CD14-positive monocyte (primary cell): ENCODE results near the gene OFD1. TPM values are rescaled to one million over a fixed set of nuclear protein-coding genes. Genes with fewer than 3 reads are reported as not detected.
A peak's percentile ranks its signal among the peaks of the same experiment; 100 is the strongest.

Experiments used
- DNase-seq, 3 donors: peaks; one replicate each; pipeline ENCODE4 v3.0.0-alpha.2; 2011 to 2022
- H2AFZ ChIP-seq: 2 replicates; pipeline ENCODE4 v1.6.0; 2012; ENCODE audit warnings: mild to moderate bottlenecking, low read depth, low read length, inconsistent platforms; ENCODE audit not compliant: insufficient read depth, poor library complexity, severe bottlenecking
- H3K27ac ChIP-seq, 2 donors: 1 replicate in 1 of 2; 2 replicates in 1 of 2; pipeline ENCODE4 v1.5.1; 2012 to 2013; ENCODE audit warnings: low read length in 2 of 2, control low read depth in 1 of 2, inconsistent platforms in 1 of 2, low read depth in 1 of 2, mild to moderate bottlenecking in 1 of 2
- H3K27me3 ChIP-seq, 2 donors: one replicate each; pipeline versions ENCODE4 v1.6.0 to v1.6.1; 2011 to 2013; ENCODE audit warnings: low read length in 2 of 2; ENCODE audit not compliant: control insufficient read depth in 2 of 2, insufficient read depth in 2 of 2
- H3K36me3 ChIP-seq, 2 donors: replicated peaks in 1 of 2; 1 replicate in 1 of 2; 2 replicates in 1 of 2; pipeline versions ENCODE4 v1.5.1 to v1.6.1; 2012 to 2013; ENCODE audit warnings: low read length in 2 of 2, control low read depth in 1 of 2, inconsistent platforms in 1 of 2, mild to moderate bottlenecking in 1 of 2; ENCODE audit not compliant: insufficient read depth in 2 of 2, control insufficient read depth in 1 of 2
- H3K4me1 ChIP-seq, 2 donors: 1 replicate in 1 of 2; 2 replicates in 1 of 2; pipeline versions ENCODE4 v1.5.1 to v1.6.1; 2012 to 2013; ENCODE audit warnings: low read length in 2 of 2, control low read depth in 1 of 2, inconsistent platforms in 1 of 2, mild to moderate bottlenecking in 1 of 2, moderate library complexity in 1 of 2; ENCODE audit not compliant: insufficient read depth in 2 of 2, control insufficient read depth in 1 of 2
- H3K4me2 ChIP-seq: replicated peaks from 2 replicates; pipeline ENCODE3; 2012; ENCODE audit warnings: low read length, moderate library complexity, mild to moderate bottlenecking; ENCODE audit not compliant: poor library complexity, severe bottlenecking; ENCODE audit errors: extremely low read depth
- H3K4me3 ChIP-seq, 3 experiments: fragments of 200-600 bp in 1 of 3; sonication (generic) in 1 of 3; replicated peaks in 1 of 3; 1 replicate in 2 of 3; 2 replicates in 1 of 3; pipeline ENCODE4 v1.5.1; 2011 to 2013; ENCODE audit warnings: low read length in 3 of 3, mild to moderate bottlenecking in 3 of 3, control low read depth in 2 of 3, low read depth in 2 of 3, inconsistent platforms in 1 of 3, moderate library complexity in 1 of 3
- H3K79me2 ChIP-seq: 2 replicates; pipeline ENCODE4 v1.6.0; 2012; ENCODE audit warnings: mild to moderate bottlenecking, control low read depth, inconsistent platforms, low read length, moderate library complexity; ENCODE audit not compliant: insufficient read depth
- H3K9ac ChIP-seq: 2 replicates; pipeline ENCODE4 v1.6.0; 2017; ENCODE audit warnings: low read length, mild to moderate bottlenecking; ENCODE audit not compliant: insufficient read depth, poor library complexity, severe bottlenecking
- H3K9me3 ChIP-seq, 2 donors: replicated peaks in 1 of 2; 1 replicate in 1 of 2; 2 replicates in 1 of 2; pipeline versions ENCODE4 v1.5.1 to v1.6.1; 2012 to 2013; ENCODE audit warnings: low read length in 2 of 2, control low read depth in 1 of 2; ENCODE audit not compliant: control insufficient read depth in 1 of 2, insufficient read depth in 1 of 2
- H4K20me1 ChIP-seq: 2 replicates; pipeline ENCODE4 v1.6.0; 2012; ENCODE audit warnings: mild to moderate bottlenecking, low read length, control low read depth, moderate library complexity; ENCODE audit not compliant: insufficient read depth
- H3K27ac Mint-ChIP-seq, 7 donors: one replicate each; pipeline ENCODE4 v1.8.0; 2020; ENCODE audit warnings: mild to moderate bottlenecking in 7 of 7, mixed read lengths in 7 of 7, moderate library complexity in 6 of 7, inconsistent platforms in 2 of 7
- H3K27me3 Mint-ChIP-seq, 3 donors: one replicate each; pipeline ENCODE4 v1.8.0; 2021 to 2022; ENCODE audit warnings: low read depth in 3 of 3, mild to moderate bottlenecking in 3 of 3, mixed read lengths in 3 of 3, moderate library complexity in 3 of 3, inconsistent platforms in 1 of 3
- H3K36me3 Mint-ChIP-seq, 2 donors: one replicate each; pipeline ENCODE4 v1.8.0; 2020; ENCODE audit warnings: mixed read lengths in 2 of 2, inconsistent platforms in 1 of 2, mild to moderate bottlenecking in 1 of 2
- H3K4me1 Mint-ChIP-seq: one replicate; pipeline ENCODE4 v1.8.0; 2020; ENCODE audit warnings: mild to moderate bottlenecking, mixed read lengths
- H3K4me3 Mint-ChIP-seq, 2 donors: one replicate each; pipeline ENCODE4 v1.8.0; 2020; ENCODE audit warnings: mild to moderate bottlenecking in 2 of 2, mixed read lengths in 2 of 2, moderate library complexity in 1 of 2
- H3K9me3 Mint-ChIP-seq, 7 donors: one replicate each; pipeline ENCODE4 v1.8.0; 2020 to 2022; ENCODE audit warnings: mixed read lengths in 7 of 7, mild to moderate bottlenecking in 6 of 7, moderate library complexity in 6 of 7, inconsistent platforms in 2 of 7
- CTCF ChIP-seq: fragments of 200-600 bp; IDR thresholded peaks from one replicate; pipeline ENCODE4 v1.8.0; 2022; ENCODE audit warnings: antibody characterized with exemption, mild to moderate bottlenecking
- WGBS: methylation state at CpG from one replicate; pipeline ENCODE4 v1.1.5; 2013; ENCODE audit warnings: missing lambda C conversion rate; ENCODE audit not compliant: insufficient coverage; 5-methylcytosine and 5-hydroxymethylcytosine counted together
- intact Hi-C, 2 donors: fragments of 100-400 bp; cut with micrococcal nuclease; formaldehyde crosslinking; loops; one replicate each; pipeline versions ENCODE4 v1.15.0 to v1.15.1; 2023
- polyA plus RNA-seq, 3 donors: library from polyadenylated mRNA; depleted of rRNA in 1 of 3; unstranded in 2 of 3; stranded (reverse) in 1 of 3; fragments of 300-500 nt in 2 of 3; fragments of >200 nt in 1 of 3; fragmentation: Illumina TruSeq in 2 of 3; gene quantifications; 1 replicate in 2 of 3; 2 replicates in 1 of 3; pipeline ENCODE4 v1.2.3, GENCODE V29; 2012 to 2021

The OFD1 gene
- polyA plus RNA-seq, 3 donors, result 2.4 to 10.2 (median 2.9) TPM

DNA sequence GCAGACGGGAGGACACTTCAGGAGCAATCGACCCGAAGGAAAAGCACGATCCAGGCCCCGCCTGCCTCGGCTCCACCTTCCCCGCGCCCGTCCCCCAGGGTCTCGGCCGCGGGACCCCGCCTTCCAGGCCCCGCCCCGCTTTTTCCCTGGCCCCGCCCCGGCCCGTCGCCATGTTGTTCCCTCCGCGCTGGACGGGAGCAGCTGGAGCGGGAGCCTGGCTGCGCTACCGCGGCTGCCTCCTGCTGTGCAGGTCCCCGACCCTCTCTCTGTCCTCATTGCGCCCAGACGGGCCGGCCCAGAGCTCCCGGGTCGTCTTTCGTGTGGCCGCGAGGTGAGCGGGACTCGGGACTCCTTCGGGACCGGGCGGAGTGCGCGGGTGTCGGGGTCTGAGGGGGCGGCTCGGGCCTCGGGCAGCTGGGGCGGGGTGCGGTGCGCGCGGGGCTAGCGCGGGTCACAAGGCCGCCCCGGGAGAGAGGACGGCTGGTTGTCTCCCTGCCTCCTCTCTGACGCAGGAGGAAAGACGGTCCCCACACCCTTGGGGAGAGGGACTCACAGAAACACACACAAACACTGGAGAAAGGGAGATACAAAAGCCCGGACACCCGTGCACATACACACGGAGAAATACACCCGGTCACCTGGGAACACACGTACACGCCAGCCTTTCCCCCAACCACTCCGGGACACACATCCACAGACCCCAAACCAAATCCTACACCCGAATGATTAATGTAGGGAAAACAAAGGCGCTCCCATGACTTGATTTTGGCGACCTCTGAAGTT is 45.4 kb upstream of the OFD1 start, which contains the start of gene RAB9A:
Gene RAB9A, plus strand, starts transcription at position 171 of the 783 bp plus-strand sequence. CDS start 19,619 bp downstream, outside the sequence.
- peak; percentile 51 to 62 (median 54) for DNase-seq
- peak within 1 kb of the TSS; percentile 73 for H2AFZ ChIP-seq
- peaks cover 35 to 39% of the 10 kb centered on the region in 2 donors for H3K4me1 ChIP-seq
- peak within 1 kb of the TSS; percentile 83 to 92 for H3K4me3 Mint-ChIP-seq
- under 1% methylated on average over 35 of the region's 68 CpGs for WGBS
- H3K79me2 ChIP-seq, result peaks cover 62% of the 10 kb centered on the region
- H3K9me3 Mint-ChIP-seq, result peaks cover 0 to 6% (median 0%) of the 10 kb centered on the region in 7 donors
- H3K9me3 ChIP-seq, result no peaks in the 10 kb centered on the region
- peak within 1 kb of the TSS; percentile 93 to 94 for H3K27ac ChIP-seq
- peaks cover 0 to 12% of the 10 kb centered on the region in 2 donors for H3K27me3 ChIP-seq
- H3K4me1 Mint-ChIP-seq, result peaks cover 44% of the 10 kb centered on the region
- H3K9ac ChIP-seq, result peak within 1 kb of the TSS; percentile 94
- TF ChIP-seq CTCF, result no peak
- no peaks in the 10 kb centered on the region for H3K36me3 ChIP-seq
- H3K27ac Mint-ChIP-seq, result peak within 1 kb of the TSS; percentile 87 to 97 (median 94)
- H4K20me1 ChIP-seq, result peaks cover 21% of the 10 kb centered on the region
- peak within 1 kb of the TSS; percentile 71 for H3K4me2 ChIP-seq
- intact Hi-C loops, result no loop called here
- H3K27me3 Mint-ChIP-seq, result peaks cover 0 to 38% (median 0%) of the 10 kb centered on the region in 3 donors
- H3K36me3 Mint-ChIP-seq, result no peaks in the 10 kb centered on the region
- peak within 1 kb of the TSS; percentile 75 to 91 (median 85) for H3K4me3 ChIP-seq

DNA sequence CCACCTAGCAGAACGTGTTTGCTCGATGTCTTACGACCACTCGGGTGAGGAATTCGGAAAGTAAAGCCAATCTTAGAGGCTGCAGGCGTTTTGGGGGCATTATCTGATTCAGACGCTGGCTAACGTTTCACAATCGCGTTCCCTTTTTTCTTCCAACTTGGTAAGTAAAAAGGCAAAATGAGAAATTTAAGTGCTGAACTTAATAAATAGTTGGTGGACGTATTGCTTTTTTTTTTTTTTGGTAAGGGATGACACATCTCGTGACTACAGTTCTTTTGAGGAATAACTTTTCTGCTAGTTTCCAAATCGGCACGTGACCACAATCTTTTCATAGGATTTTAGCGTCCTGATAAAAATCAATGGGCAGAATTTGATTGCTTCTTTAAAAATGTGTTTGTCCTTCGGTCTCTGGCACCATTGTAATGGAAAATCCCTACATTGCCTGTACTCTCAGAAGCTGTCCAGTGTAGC is 44.8 kb upstream of the OFD1 start:
- intact Hi-C loops, result loop anchor here (5.0 to 10.0 kb wide), 2 partner anchors 37 to 1185 kb away; partner anchors contain the start of genes FANCB (in 1 of the 2), MOSPD2 (in 1 of the 2) and TCEANC (in 1 of the 2)
- TF ChIP-seq CTCF, result no peak
- H3K4me2 ChIP-seq, result peak overlapping the region; percentile 71
- peaks cover 41 to 45% of the 10 kb centered on the region in 2 donors for H3K4me1 ChIP-seq
- H3K36me3 ChIP-seq, result no peaks in the 10 kb centered on the region
- peaks cover 68% of the 10 kb centered on the region for H3K79me2 ChIP-seq
- H3K4me3 ChIP-seq, result peak overlapping the region; percentile 75 to 91 (median 85)
- H3K27me3 Mint-ChIP-seq, result peaks cover 0 to 37% (median 0%) of the 10 kb centered on the region in 3 donors
- DNase-seq, result peak; percentile 19 to 66 (median 47)
- H3K27ac ChIP-seq, result peak overlapping the region; percentile 93 to 94
- H3K9ac ChIP-seq, result peak overlapping the region; percentile 94
- WGBS, result 0% methylated on average over 5 of the region's 16 CpGs
- H4K20me1 ChIP-seq, result peaks cover 28% of the 10 kb centered on the region
- H2AFZ ChIP-seq, result peak overlapping the region; percentile 73
- peak overlapping the region; percentile 83 to 92 for H3K4me3 Mint-ChIP-seq
- H3K27me3 ChIP-seq, result peaks cover 0 to 12% of the 10 kb centered on the region in 2 donors
- H3K36me3 Mint-ChIP-seq, result no peaks in the 10 kb centered on the region
- H3K9me3 Mint-ChIP-seq, result peaks cover 0 to 6% (median 0%) of the 10 kb centered on the region in 7 donors
- H3K27ac Mint-ChIP-seq, result peak overlapping the region; percentile 87 to 97 (median 94)
- no peaks in the 10 kb centered on the region for H3K9me3 ChIP-seq
- peaks cover 45% of the 10 kb centered on the region for H3K4me1 Mint-ChIP-seq
